ENCODE results near the gene PDZD8.

- no peak for TF ChIP-seq CTCF (conservative IDR thresholded peaks at IDR 0.05; ENCODE audit: low read length)
- TF ChIP-seq EZH2phosphoT487 (IDR thresholded peaks at IDR 0.05; ENCODE audit: borderline replicate concordance, low read depth, low read length), result no peak
Observed at GRCh38 chr10:117418121-117418520, 42.9 kb upstream of the PDZD8 start.

Measured in OCI-LY7 (cell line).